ENCODE measurements around the gene THY1. TPM values are rescaled to one million over a fixed set of nuclear protein-coding genes. Genes with fewer than 3 reads are reported as not detected.

THY1 gene
- total and polyA plus RNA-seq, 9 of the 15 experiments (the other 6 are each of a cell fraction or from before 2014, with no cell fraction given) = 0.07 to 0.40 (median 0.16) TPM; not detected in 5

GRCh38 chr11:119427279-119427678 lies 4.3 kb upstream of the THY1 start (continued):
- TF ChIP-seq PCBP2 (IDR thresholded peaks at IDR 0.05; ENCODE audit: low read depth, low read length, poor library complexity, severe bottlenecking) (no peak), L3MBTL2 (IDR thresholded peaks at IDR 0.05) (peak; percentile 77), HIVEP1 (CRISPR knock-in tag; IDR thresholded peaks at IDR 0.05) (no peak), NR2C2 (CRISPR knock-in tag; IDR thresholded peaks at IDR 0.05) (no peak), NR2C2 (tag; IDR thresholded peaks at IDR 0.05) (no peak)
- TF ChIP-seq, protein P1, sequence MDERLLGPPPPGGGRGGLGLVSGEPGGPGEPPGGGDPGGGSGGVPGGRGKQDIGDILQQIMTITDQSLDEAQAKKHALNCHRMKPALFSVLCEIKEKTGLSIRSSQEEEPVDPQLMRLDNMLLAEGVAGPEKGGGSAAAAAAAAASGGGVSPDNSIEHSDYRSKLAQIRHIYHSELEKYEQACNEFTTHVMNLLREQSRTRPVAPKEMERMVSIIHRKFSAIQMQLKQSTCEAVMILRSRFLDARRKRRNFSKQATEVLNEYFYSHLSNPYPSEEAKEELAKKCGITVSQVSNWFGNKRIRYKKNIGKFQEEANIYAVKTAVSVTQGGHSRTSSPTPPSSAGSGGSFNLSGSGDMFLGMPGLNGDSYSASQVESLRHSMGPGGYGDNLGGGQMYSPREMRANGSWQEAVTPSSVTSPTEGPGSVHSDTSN (CRISPR knock-in tag; IDR thresholded peaks at IDR 0.05; ENCODE audit: low read depth) = no peak
- TF ChIP-seq, protein P1 (tag; conservative IDR thresholded peaks at IDR 0.05; ENCODE audit: low read depth) = no peak

- no peaks in the 10 kb centered on the region for H3K36me3 ChIP-seq (ENCODE audit: control insufficient read depth, insufficient read depth, low read length)
- FAIRE-seq (no peak), ATAC-seq (no peak), DNase-seq (ENCODE audit: extremely low read depth in 1 of 4, low spot score in 3 of 4) (no peak)
- H3K79me2 ChIP-seq (ENCODE audit: control insufficient read depth, insufficient read depth, low read length) = no peaks in the 10 kb centered on the region
- peaks cover 5 to 23% of the 10 kb centered on the region in 2 experiments; a peak in 3 of 5 replicates for H3K4me1 ChIP-seq (replicated peaks in 1 of 2; ENCODE audit: control insufficient read depth in 2 of 2, insufficient read depth in 2 of 2, low read length in 2 of 2)
- H3K9me1 ChIP-seq (ENCODE audit: control insufficient read depth, insufficient read depth, low read length) = no peaks in the 10 kb centered on the region
- TF ChIP-seq HDAC6 (IDR thresholded peaks at IDR 0.05; ENCODE audit: low read depth, low read length) (no peak), TFE3 (CRISPR knock-in tag; IDR thresholded peaks at IDR 0.05) (peak; percentile 29), HMG20A (CRISPR knock-in tag; conservative IDR thresholded peaks at IDR 0.05) (no peak), PHF21A (IDR thresholded peaks at IDR 0.05; ENCODE audit: borderline replicate concordance, low read depth) (no peak)
- H3K4me3 ChIP-seq = no peak overlapping the region
- no peak overlapping the region for H3K27ac ChIP-seq (ENCODE audit: extremely low read depth, low read depth, low read length)
- H3K4me2 ChIP-seq (ENCODE audit: insufficient read depth, low read length) = no peak overlapping the region
- ChIA-PET POLR2A (no interaction called here), CTCF (ENCODE audit: low intra/inter-chr PET ratio) (no interaction called here)
- no peak overlapping the region for H3K9ac ChIP-seq (ENCODE audit: insufficient read depth in 1 of 2, low read depth in 2 of 2, low read length in 2 of 2)
- in situ Hi-C loops (cut with MboI) = no loop called here
- no peaks in the 10 kb centered on the region for H4K20me1 ChIP-seq (replicated peaks; ENCODE audit: control insufficient read depth, insufficient read depth, low read length)
- H3K27me3 ChIP-seq (ENCODE audit: control insufficient read depth in 2 of 2, insufficient read depth in 2 of 2, low read length in 2 of 2) = peaks cover 0 to 12% of the 10 kb centered on the region in 2 experiments; a peak in 1 of 5 replicates
- intact Hi-C loops (cut with micrococcal nuclease) = loop anchor here (5.0 kb wide), 1 partner anchor 46 kb away; no protein-coding TSS in a partner anchor
- no peaks in the 10 kb centered on the region for H3K9me3 ChIP-seq (replicated peaks; ENCODE audit: control insufficient read depth, insufficient read depth, low read depth, low read length)
- WGBS (ENCODE audit: insufficient coverage, low coverage, missing lambda C conversion rate) = 35% methylated on average over 4 of the region's 4 CpGs
- no peak overlapping the region for H2AFZ ChIP-seq (ENCODE audit: low read depth, low read length)
- no TSS peak for BruUV-seq (replicated peaks)
Observed at GRCh38 chr11:119426142-119426541, 3.2 kb upstream of the THY1 start.
